Liver (tissue), 9 donors: ENCODE results near the gene PDGFB. TPM values are rescaled to one million over a fixed set of nuclear protein-coding genes. Genes with fewer than 3 reads are reported as not detected.

Experiments
- DNase-seq: peaks from one replicate; pipeline ENCODE4 v3.0.0-alpha.2; 2017; ENCODE audit warnings: low spot score
- H3K27ac ChIP-seq, 2 donors: one replicate each; pipeline ENCODE4 v1.7.0; 2013; ENCODE audit warnings: inconsistent platforms in 2 of 2, low read length in 2 of 2, control low read depth in 1 of 2, low read depth in 1 of 2, mild to moderate bottlenecking in 1 of 2
- H3K27me3 ChIP-seq, 4 donors: one replicate each; pipeline versions ENCODE4 v1.6.1 to v1.7.0; 2013; ENCODE audit warnings: low read length in 3 of 4, inconsistent platforms in 1 of 4, mild to moderate bottlenecking in 1 of 4, moderate library complexity in 1 of 4; ENCODE audit not compliant: control insufficient read depth in 4 of 4, insufficient read depth in 4 of 4
- H3K36me3 ChIP-seq, 4 donors: one replicate each; pipeline versions ENCODE4 v1.6.1 to v1.7.0; 2013; ENCODE audit warnings: low read length in 3 of 4, mild to moderate bottlenecking in 3 of 4, low read depth in 1 of 4, moderate library complexity in 1 of 4; ENCODE audit not compliant: control insufficient read depth in 4 of 4, insufficient read depth in 3 of 4
- H3K4me1 ChIP-seq, 4 donors: one replicate each; pipeline versions ENCODE4 v1.6.1 to v1.7.0; 2013; ENCODE audit warnings: low read length in 3 of 4, mild to moderate bottlenecking in 3 of 4, moderate library complexity in 1 of 4; ENCODE audit not compliant: control insufficient read depth in 4 of 4, insufficient read depth in 4 of 4
- H3K4me3 ChIP-seq, 3 donors: one replicate each; pipeline versions ENCODE4 v1.6.1 to v1.7.0; 2013; ENCODE audit warnings: low read length in 3 of 3, control low read depth in 1 of 3, low read depth in 1 of 3, mild to moderate bottlenecking in 1 of 3
- H3K9ac ChIP-seq, 2 donors: one replicate each; pipeline ENCODE4 v1.7.0; 2013; ENCODE audit warnings: low read length in 2 of 2, mild to moderate bottlenecking in 2 of 2, moderate library complexity in 2 of 2, control low read depth in 1 of 2, low read depth in 1 of 2
- H3K9me3 ChIP-seq, 4 donors: one replicate each; pipeline versions ENCODE4 v1.6.1 to v1.7.0; 2013; ENCODE audit warnings: low read length in 3 of 4; ENCODE audit not compliant: control insufficient read depth in 4 of 4
- EGR1 ChIP-seq, 2 donors: IDR thresholded peaks; 2 replicates each; pipeline ENCODE4 v1.6.1; 2016 to 2018; ENCODE audit warnings: antibody characterized with exemption in 2 of 2, low read depth in 2 of 2
- FOXA1 ChIP-seq: IDR thresholded peaks from 2 replicates; pipeline ENCODE4 v1.6.1; 2016; ENCODE audit warnings: antibody characterized with exemption
- FOXA2 ChIP-seq: IDR thresholded peaks from 2 replicates; pipeline ENCODE4 v1.6.1; 2016; ENCODE audit warnings: antibody characterized with exemption
- GABPA ChIP-seq, 2 donors: IDR thresholded peaks in 1 of 2; conservative IDR thresholded peaks in 1 of 2; 2 replicates each; pipeline ENCODE4 v1.6.1; 2016; ENCODE audit warnings: antibody characterized with exemption in 2 of 2, mild to moderate bottlenecking in 1 of 2, moderate library complexity in 1 of 2
- HNF4G ChIP-seq: IDR thresholded peaks from 2 replicates; pipeline ENCODE4 v1.6.1; 2016; ENCODE audit warnings: antibody characterized with exemption
- JUND ChIP-seq, 2 donors: IDR thresholded peaks; 2 replicates each; pipeline ENCODE4 v1.6.1; 2016; ENCODE audit warnings: antibody characterized with exemption in 2 of 2
- NR2F2 ChIP-seq: IDR thresholded peaks from 2 replicates; pipeline ENCODE4 v1.6.1; 2016; ENCODE audit warnings: antibody characterized with exemption
- RAD21 ChIP-seq, 2 donors: IDR thresholded peaks; 2 replicates each; pipeline ENCODE4 v1.6.1; 2016; ENCODE audit warnings: antibody characterized with exemption in 2 of 2, mild to moderate bottlenecking in 2 of 2
- RXRA ChIP-seq, 2 donors: IDR thresholded peaks; 2 replicates each; pipeline ENCODE4 v1.6.1; 2017 to 2018; ENCODE audit warnings: antibody characterized with exemption in 2 of 2, mild to moderate bottlenecking in 1 of 2
- SP1 ChIP-seq: IDR thresholded peaks from 2 replicates; pipeline ENCODE4 v1.6.1; 2018; ENCODE audit warnings: antibody characterized with exemption, mild to moderate bottlenecking
- TAF1 ChIP-seq: conservative IDR thresholded peaks from 2 replicates; pipeline ENCODE4 v1.6.1; 2016; ENCODE audit warnings: antibody characterized with exemption, mild to moderate bottlenecking
- YY1 ChIP-seq: IDR thresholded peaks from 2 replicates; pipeline ENCODE4 v1.6.1; 2016; ENCODE audit warnings: antibody characterized with exemption, mild to moderate bottlenecking
- WGBS: extraction: QIAGEN DNeasy Blood & Tissue Kit; methylation state at CpG from one replicate; pipeline ENCODE4 v1.1.7; 2013; 5-methylcytosine and 5-hydroxymethylcytosine counted together
- polyA plus RNA-seq, 2 donors: library from polyadenylated mRNA; stranded (reverse) in 1 of 2; unstranded in 1 of 2; fragments of 200-250 nt in 1 of 2; fragments of >200 nt in 1 of 2; fragmentation: Nextera tagmentation in 1 of 2; extraction: Ambion mirVana in 1 of 2; gene quantifications; one replicate each; pipeline versions ENCODE4 v1.2.1 to v1.2.3, GENCODE V29; 2013 to 2015
- total RNA-seq, 2 donors: library from RNA; depleted of rRNA; stranded (reverse); fragments of >200 nt; gene quantifications; one replicate each; pipeline ENCODE4 v1.2.3, GENCODE V29; 2014
- TF ChIP-seq, protein P1 (sequence below): IDR thresholded peaks from 2 replicates; pipeline ENCODE4 v1.6.1; 2016; ENCODE audit warnings: antibody characterized with exemption
- TF ChIP-seq, protein P2 (sequence below): IDR thresholded peaks from 2 replicates; pipeline ENCODE4 v1.6.1; 2016; ENCODE audit warnings: antibody characterized with exemption, mild to moderate bottlenecking
- TF ChIP-seq, protein P3 (sequence below): fragments of 150-350 bp; IDR thresholded peaks from 2 replicates; pipeline ENCODE4 v1.5.1; 2017; ENCODE audit warnings: improper control_type of control experiment, low read depth, low read length; ENCODE audit not compliant: missing input control
- TF ChIP-seq, protein P4 (sequence below): IDR thresholded peaks from 2 replicates; pipeline ENCODE4 v1.6.1; 2016; ENCODE audit warnings: antibody characterized with exemption
- donor health status: healthy.
- donor health status: healthy.
- donor health status: healthy.
- donor health status: healthy.
- donor health status: healthy.

PDGFB gene
- total and polyA plus RNA-seq, 4 donors = 0.25 to 4.5 (median 1.7) TPM

DNA sequence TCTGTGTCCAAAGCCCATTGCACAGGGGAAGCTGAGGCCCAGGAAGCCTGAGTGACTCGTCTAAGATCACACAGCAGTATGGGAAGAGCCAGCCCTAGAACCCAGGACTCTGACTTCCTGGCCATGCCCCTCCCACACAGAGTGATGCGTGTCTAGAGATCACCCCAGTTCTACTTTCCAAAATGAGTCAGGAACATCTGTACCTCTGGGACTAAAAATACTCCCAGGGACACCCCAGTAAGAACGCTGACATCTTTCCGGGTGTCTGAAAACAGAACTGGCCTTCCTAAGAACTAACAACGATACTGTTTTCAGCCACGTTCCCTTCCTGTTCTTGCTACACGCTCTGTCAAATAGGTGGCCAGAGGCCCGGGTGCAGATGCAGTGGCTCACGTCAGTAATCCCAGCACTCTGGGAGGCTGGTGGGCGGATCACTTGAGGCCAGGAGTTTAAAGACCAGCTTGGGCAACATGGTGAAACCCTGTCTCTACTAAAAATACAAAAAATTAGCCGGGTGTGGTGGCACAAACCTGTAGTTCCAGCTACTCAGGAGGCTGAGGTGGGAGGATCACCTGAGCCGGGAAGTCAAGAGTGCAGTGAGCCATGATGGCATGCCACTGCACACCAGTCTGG is 21.7 kb upstream of the PDGFB start:
- Histone ChIP-seq H3K4me3 (no peak overlapping the region), H3K36me3 (no peaks in the 10 kb centered on the region), H3K27me3 (no peaks in the 10 kb centered on the region), H3K9ac (no peak overlapping the region), H3K9me3 (peaks cover under 1 to 4% (median 3%) of the 10 kb centered on the region in 4 donors), H3K27ac (no peak overlapping the region), H3K4me1 (no peaks in the 10 kb centered on the region)
- no peak for DNase-seq
- 75% methylated on average over 12 of the region's 12 CpGs for WGBS
- TF ChIP-seq HNF4G (no peak), RXRA (IDR thresholded peaks at IDR 0.05) (no peak), YY1 (no peak), RAD21 (IDR thresholded peaks at IDR 0.05) (no peak)
- TF ChIP-seq, protein P1, sequence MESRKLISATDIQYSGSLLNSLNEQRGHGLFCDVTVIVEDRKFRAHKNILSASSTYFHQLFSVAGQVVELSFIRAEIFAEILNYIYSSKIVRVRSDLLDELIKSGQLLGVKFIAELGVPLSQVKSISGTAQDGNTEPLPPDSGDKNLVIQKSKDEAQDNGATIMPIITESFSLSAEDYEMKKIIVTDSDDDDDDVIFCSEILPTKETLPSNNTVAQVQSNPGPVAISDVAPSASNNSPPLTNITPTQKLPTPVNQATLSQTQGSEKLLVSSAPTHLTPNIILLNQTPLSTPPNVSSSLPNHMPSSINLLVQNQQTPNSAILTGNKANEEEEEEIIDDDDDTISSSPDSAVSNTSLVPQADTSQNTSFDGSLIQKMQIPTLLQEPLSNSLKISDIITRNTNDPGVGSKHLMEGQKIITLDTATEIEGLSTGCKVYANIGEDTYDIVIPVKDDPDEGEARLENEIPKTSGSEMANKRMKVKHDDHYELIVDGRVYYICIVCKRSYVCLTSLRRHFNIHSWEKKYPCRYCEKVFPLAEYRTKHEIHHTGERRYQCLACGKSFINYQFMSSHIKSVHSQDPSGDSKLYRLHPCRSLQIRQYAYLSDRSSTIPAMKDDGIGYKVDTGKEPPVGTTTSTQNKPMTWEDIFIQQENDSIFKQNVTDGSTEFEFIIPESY = no peak
- TF ChIP-seq, protein P2, sequence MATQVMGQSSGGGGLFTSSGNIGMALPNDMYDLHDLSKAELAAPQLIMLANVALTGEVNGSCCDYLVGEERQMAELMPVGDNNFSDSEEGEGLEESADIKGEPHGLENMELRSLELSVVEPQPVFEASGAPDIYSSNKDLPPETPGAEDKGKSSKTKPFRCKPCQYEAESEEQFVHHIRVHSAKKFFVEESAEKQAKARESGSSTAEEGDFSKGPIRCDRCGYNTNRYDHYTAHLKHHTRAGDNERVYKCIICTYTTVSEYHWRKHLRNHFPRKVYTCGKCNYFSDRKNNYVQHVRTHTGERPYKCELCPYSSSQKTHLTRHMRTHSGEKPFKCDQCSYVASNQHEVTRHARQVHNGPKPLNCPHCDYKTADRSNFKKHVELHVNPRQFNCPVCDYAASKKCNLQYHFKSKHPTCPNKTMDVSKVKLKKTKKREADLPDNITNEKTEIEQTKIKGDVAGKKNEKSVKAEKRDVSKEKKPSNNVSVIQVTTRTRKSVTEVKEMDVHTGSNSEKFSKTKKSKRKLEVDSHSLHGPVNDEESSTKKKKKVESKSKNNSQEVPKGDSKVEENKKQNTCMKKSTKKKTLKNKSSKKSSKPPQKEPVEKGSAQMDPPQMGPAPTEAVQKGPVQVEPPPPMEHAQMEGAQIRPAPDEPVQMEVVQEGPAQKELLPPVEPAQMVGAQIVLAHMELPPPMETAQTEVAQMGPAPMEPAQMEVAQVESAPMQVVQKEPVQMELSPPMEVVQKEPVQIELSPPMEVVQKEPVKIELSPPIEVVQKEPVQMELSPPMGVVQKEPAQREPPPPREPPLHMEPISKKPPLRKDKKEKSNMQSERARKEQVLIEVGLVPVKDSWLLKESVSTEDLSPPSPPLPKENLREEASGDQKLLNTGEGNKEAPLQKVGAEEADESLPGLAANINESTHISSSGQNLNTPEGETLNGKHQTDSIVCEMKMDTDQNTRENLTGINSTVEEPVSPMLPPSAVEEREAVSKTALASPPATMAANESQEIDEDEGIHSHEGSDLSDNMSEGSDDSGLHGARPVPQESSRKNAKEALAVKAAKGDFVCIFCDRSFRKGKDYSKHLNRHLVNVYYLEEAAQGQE = no peak

DNA sequence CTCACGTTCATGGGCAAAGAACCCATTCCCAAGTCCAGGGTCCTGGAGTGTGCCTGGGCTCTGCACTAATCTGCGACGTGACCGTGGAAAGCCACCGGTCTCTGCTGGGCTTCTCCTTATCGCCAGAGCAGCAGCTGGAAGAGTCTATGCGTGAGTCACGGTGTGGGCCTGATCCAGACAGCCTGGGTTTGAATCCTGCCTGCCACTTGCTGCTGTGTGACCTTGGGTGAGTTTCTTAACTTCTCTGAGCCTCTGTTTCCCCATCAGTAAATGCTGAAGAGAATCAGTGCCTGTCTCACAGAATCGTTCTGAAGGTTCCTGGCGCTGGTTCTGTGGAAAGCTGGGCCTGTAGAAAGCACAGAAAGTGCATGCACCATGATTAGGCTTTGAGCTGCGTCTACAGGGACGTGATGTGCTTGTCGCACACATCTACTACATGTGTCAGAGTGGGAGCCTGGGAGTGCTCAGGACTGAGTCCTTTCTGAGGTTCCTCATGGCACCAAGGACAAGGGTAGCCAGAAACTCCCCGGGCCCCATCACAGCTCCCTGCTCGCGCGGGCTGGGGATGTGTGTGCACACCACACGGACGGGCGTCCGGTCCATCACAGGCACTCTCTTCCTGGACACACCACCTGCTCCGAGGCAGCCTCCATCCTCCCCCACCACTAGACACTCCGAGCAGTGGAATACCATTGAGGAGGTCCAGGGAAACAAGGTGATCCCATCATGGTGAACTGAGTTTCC is 20.5 kb upstream of the PDGFB start:
- TF ChIP-seq RAD21 (IDR thresholded peaks at IDR 0.05) (no peak), EGR1 (IDR thresholded peaks at IDR 0.05; ENCODE audit: low read depth in 2 of 2) (no peak), FOXA2 (no peak), RXRA (IDR thresholded peaks at IDR 0.05) (no peak), FOXA1 (no peak), NR2F2 (no peak), GABPA (IDR thresholded peaks at IDR 0.05 in 1 of 2, conservative IDR thresholded peaks at IDR 0.05 in 1 of 2) (no peak), JUND (IDR thresholded peaks at IDR 0.05) (no peak), TAF1 (no peak), YY1 (no peak), SP1 (no peak), HNF4G (no peak)
- TF ChIP-seq, protein P2 = no peak
- TF ChIP-seq, protein P1 = no peak
- TF ChIP-seq, protein P3, sequence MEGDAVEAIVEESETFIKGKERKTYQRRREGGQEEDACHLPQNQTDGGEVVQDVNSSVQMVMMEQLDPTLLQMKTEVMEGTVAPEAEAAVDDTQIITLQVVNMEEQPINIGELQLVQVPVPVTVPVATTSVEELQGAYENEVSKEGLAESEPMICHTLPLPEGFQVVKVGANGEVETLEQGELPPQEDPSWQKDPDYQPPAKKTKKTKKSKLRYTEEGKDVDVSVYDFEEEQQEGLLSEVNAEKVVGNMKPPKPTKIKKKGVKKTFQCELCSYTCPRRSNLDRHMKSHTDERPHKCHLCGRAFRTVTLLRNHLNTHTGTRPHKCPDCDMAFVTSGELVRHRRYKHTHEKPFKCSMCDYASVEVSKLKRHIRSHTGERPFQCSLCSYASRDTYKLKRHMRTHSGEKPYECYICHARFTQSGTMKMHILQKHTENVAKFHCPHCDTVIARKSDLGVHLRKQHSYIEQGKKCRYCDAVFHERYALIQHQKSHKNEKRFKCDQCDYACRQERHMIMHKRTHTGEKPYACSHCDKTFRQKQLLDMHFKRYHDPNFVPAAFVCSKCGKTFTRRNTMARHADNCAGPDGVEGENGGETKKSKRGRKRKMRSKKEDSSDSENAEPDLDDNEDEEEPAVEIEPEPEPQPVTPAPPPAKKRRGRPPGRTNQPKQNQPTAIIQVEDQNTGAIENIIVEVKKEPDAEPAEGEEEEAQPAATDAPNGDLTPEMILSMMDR = no peak
- TF ChIP-seq, protein P4, sequence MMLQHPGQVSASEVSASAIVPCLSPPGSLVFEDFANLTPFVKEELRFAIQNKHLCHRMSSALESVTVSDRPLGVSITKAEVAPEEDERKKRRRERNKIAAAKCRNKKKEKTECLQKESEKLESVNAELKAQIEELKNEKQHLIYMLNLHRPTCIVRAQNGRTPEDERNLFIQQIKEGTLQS = no peak
- Histone ChIP-seq H3K36me3 (no peaks in the 10 kb centered on the region), H3K4me3 (no peak overlapping the region), H3K4me1 (no peaks in the 10 kb centered on the region), H3K27me3 (no peaks in the 10 kb centered on the region), H3K27ac (no peak overlapping the region), H3K9me3 (peaks cover 5 to 11% (median 8%) of the 10 kb centered on the region in 4 donors), H3K9ac (no peak overlapping the region)
- 94% methylated on average over 23 of the region's 23 CpGs for WGBS
- DNase-seq = no peak
